Stimulated activated CD4-positive, alpha-beta T cell treated with anti-CD3 and anti-CD28 coated beads, Interleukin-2, amount 100 ng/mL, for 24 hours (primary cell): ENCODE data around the gene PGC.

Experiments
- DNase-seq, 2 donors: peaks; one replicate each; pipeline ENCODE4 v3.0.0-alpha.2; 2020

The PGC gene

GRCh38 chr6:41693281-41694240, 53.6 kb downstream of the PGC start:
- DNase-seq, result no peak

- no peak for DNase-seq
Measured at GRCh38 chr6:41692730-41693129, 54.5 kb downstream of the PGC start.

GRCh38 chr6:41692080-41692675, 55.0 kb downstream of the PGC start:
- DNase-seq, result no peak

GRCh38 chr6:41691426-41692079, 55.6 kb downstream of the PGC start:
- no peak for DNase-seq

- DNase-seq, result no peak
Measured at GRCh38 chr6:41690541-41691330, 56.5 kb downstream of the PGC start.

GRCh38 chr6:41689171-41690008, 57.8 kb downstream of the PGC start:
- no peak for DNase-seq

- no peak for DNase-seq
Measured at GRCh38 chr6:41688256-41688965, 58.8 kb downstream of the PGC start.

- no peak for DNase-seq
Measured at GRCh38 chr6:41687501-41688175, 59.6 kb downstream of the PGC start.
